HG03064 (cell line): Measurements from ENCODE around the gene UBIAD1.
"Not testable (repeated sequence)": the region's sequence is repeated elsewhere in the genome, so short reads cannot be mapped to it uniquely, and the experiment has no call there.

Experiments used
- ATAC-seq: cut with Tn5 transposase; IDR thresholded peaks from one replicate; pipeline ENCODE4 v1.9.1; 2021; ENCODE audit warnings: low read depth; ENCODE audit not compliant: unreplicated experiment

Gene UBIAD1

GRCh38 chr1:11279152-11279551 lies 6.2 kb downstream of the UBIAD1 start:
- no peak for ATAC-seq

- no peak for ATAC-seq
Measured at GRCh38 chr1:11279630-11280029, 6.6 kb downstream of the UBIAD1 start.

GRCh38 chr1:11280719-11281376 lies 7.8 kb downstream of the UBIAD1 start:
- ATAC-seq = no peak

- ATAC-seq = no peak
Measured at GRCh38 chr1:11281518-11282331, 8.7 kb downstream of the UBIAD1 start.

- ATAC-seq = no peak
Measured at GRCh38 chr1:11283151-11283550, 10.2 kb downstream of the UBIAD1 start.

- ATAC-seq = no peak
Measured at GRCh38 chr1:11284784-11285183, 11.8 kb downstream of the UBIAD1 start.

- ATAC-seq = no peak
Measured at GRCh38 chr1:11285883-11286734, 13.1 kb downstream of the UBIAD1 start.

- ATAC-seq = no peak
Measured at GRCh38 chr1:11286735-11287410, 13.9 kb downstream of the UBIAD1 start.

GRCh38 chr1:11289064-11289463 lies 16.1 kb downstream of the UBIAD1 start:
- ATAC-seq = no peak

GRCh38 chr1:11291049-11291448 lies 18.1 kb downstream of the UBIAD1 start:
- no peak for ATAC-seq

GRCh38 chr1:11293856-11294255 lies 20.9 kb downstream of the UBIAD1 start:
- ATAC-seq = no peak

GRCh38 chr1:11294951-11295350 lies 22.0 kb downstream of the UBIAD1 start:
- ATAC-seq = no peak

GRCh38 chr1:11295905-11296304 lies 22.9 kb downstream of the UBIAD1 start:
- no peak for ATAC-seq

- ATAC-seq = not testable (repeated sequence)
Measured at GRCh38 chr1:11297774-11298173, 24.8 kb downstream of the UBIAD1 start.

GRCh38 chr1:11298390-11299224 lies 25.6 kb downstream of the UBIAD1 start:
- no peak for ATAC-seq

- ATAC-seq = no peak
Measured at GRCh38 chr1:11299225-11299574, 26.2 kb downstream of the UBIAD1 start.

GRCh38 chr1:11301601-11302000 lies 28.6 kb downstream of the UBIAD1 start:
- ATAC-seq = no peak

GRCh38 chr1:11302366-11302765 lies 29.4 kb downstream of the UBIAD1 start:
- ATAC-seq = no peak

- ATAC-seq = not testable (repeated sequence)
Measured at GRCh38 chr1:11305516-11305915, 32.5 kb downstream of the UBIAD1 start.

GRCh38 chr1:11307852-11308251 lies 34.9 kb downstream of the UBIAD1 start:
- no peak for ATAC-seq
